HG02623 (cell line): ENCODE results near the gene B3GNT9.
A peak's percentile ranks its signal among the peaks of the same experiment; 100 is the strongest.

Experiments used
- ATAC-seq: cut with Tn5 transposase; IDR thresholded peaks from one replicate; pipeline ENCODE4 v1.9.1; 2021; ENCODE audit warnings: moderate library complexity; ENCODE audit not compliant: unreplicated experiment

Gene B3GNT9, protein sequence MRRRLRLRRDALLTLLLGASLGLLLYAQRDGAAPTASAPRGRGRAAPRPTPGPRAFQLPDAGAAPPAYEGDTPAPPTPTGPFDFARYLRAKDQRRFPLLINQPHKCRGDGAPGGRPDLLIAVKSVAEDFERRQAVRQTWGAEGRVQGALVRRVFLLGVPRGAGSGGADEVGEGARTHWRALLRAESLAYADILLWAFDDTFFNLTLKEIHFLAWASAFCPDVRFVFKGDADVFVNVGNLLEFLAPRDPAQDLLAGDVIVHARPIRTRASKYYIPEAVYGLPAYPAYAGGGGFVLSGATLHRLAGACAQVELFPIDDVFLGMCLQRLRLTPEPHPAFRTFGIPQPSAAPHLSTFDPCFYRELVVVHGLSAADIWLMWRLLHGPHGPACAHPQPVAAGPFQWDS

DNA sequence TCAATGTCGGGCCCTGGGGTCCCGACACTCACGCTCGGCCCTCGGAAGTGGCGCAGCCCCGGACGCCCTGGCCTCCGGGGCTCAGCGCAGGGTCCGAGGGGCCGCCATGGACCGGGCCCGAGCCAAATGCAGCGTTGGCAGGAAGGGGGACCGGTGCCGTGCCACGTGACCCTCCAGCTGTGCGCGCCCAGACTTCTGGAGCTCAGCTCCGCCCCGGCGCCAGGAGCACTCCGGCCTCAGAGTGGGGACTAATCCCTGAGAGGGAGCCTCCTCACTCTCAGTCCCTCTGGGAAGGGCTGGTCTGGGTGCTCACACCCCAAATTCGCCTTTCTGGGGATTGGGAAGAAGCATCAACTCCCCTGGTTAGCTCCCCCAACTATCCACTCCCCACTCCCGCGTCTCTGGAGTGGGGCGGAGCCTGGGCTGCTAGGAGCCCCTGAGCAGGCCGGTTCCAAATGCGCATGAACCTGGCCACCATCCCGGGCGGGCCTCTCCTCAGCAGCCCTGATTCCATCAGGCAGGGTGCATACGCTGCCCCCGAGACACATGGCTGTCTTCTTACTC is at the start of gene B3GNT9:
Gene B3GNT9, minus strand, starts transcription at position 166 of the 564 bp plus-strand sequence. CDS start 513 bp downstream, outside the sequence.
- peak; percentile 53 for ATAC-seq

- ATAC-seq, result no peak
Measured at GRCh38 chr16:67200491-67200890, 49.7 kb upstream of the B3GNT9 start.

GRCh38 chr16:67199808-67200198 is 49.0 kb upstream of the B3GNT9 start:
- ATAC-seq, result no peak

GRCh38 chr16:67199011-67199807 is 48.4 kb upstream of the B3GNT9 start, which contains the start of gene ELMO3:
TSS of gene ELMO3 (plus strand) at chr16:67199131. CDS start at chr16:67199327, 196 bp downstream.
- no peak for ATAC-seq

DNA sequence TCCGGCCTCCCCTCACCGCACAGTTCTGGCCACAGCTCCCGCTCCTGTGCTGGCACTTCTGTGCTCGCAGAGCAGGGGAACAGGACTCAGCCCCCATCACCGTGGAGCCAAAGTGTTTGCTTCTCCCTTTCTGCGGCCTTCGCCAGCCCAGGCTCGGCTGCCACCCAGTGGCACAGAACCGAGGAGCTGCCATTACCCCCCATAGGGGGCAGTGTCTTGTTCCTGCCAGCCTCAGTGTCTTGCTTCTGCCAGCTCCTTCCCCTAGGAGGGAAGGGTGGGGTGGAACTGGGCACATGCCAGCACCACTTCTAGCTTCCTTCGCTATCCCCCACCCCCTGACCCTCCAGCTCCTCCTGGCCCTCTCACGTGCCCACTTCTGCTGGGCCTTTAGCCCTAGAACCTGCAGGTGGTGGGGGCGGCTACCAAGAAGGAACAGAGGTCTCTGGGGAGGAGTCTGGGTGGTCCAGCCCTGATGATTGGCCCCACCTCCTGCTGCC is 47.5 kb upstream of the B3GNT9 start:
- no peak for ATAC-seq

GRCh38 chr16:67197704-67198103 is 46.9 kb upstream of the B3GNT9 start:
- no peak for ATAC-seq

DNA sequence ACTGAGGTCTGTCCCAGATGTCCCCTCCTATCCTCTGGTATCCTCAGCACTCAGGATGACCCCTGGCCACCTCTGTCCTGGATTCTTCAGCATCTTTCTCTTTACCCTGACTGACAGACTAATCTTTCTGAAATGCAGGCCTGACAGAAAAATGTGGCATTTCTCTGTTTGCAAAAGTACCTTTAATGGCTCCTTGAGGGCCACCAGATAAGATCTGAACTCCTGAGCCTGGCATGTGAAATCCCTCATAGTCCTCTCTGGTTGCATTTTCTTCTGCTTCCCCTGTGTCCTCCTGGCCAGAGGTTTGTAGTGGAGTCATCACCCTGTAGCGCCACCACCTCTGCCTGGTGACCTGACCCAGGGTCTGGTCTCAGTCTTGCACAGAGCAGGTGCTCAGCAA is 46.1 kb upstream of the B3GNT9 start:
- no peak for ATAC-seq

DNA sequence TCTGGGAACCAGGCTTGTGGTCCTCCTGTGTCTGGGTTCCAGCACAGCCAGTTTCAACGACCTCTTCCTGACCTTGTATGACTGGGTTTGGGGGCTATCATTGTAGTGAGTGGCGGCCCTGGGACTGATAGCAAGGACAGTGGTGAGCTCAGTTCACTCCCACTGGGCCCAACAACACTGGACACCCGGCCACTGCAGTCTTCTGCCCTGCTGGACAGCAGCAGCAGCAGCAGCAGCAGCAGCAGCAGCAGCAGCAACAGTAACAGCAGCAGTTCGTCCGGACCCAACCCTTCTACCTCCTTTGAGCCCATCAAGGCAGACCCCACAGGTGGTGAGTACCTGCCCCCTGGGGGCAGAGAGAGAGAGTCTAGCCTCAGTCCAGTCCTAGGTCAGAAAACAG is 44.9 kb upstream of the B3GNT9 start:
- no peak for ATAC-seq

- ATAC-seq, result no peak
Measured at GRCh38 chr16:67194260-67194659, 43.5 kb upstream of the B3GNT9 start.

DNA sequence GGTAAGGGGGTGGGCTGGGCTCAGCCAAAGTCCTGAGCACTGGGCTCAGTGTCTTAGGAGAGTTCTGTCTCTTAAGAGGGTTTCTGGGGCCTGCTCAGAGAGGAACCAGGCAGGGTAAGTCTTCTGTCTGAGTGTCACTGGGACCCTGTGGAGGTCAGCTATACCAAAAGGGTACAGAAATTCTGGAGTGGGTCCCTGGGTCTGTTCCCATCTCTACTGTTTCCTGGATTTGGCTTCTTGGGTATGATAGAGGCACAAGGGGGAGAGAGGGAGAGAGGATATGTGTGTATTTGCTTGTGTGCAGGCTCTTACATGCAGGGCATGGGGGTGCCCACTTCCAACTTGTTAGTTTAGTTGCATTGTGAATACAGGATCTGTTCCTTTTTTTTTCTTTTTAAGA is 42.7 kb upstream of the B3GNT9 start:
- ATAC-seq, result no peak

DNA sequence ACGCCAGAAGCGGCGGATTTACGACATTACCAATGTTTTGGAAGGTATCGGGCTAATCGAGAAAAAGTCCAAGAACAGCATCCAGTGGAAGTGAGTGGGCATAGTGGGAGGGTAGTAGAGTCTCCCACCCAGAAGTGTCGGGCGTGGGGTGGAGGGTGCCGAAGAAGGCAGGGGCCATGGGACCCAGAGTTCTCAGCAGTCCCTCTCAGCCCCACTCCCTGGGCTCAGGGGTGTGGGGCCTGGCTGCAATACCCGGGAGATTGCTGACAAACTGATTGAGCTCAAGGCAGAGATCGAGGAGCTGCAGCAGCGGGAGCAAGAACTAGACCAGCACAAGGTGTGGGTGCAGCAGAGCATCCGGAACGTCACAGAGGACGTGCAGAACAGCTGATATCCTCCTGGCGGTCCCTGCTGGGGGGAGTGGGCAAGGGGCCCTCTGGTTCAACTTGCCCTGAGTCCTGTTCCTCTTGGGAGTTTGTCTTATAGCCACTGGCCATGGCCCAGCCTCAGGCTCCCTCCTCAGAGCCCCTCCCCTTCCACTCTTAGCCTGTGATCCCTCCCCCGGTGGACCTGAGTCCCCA is 42.1 kb upstream of the B3GNT9 start:
- no peak for ATAC-seq

GRCh38 chr16:67191995-67192681 is 41.3 kb upstream of the B3GNT9 start, which contains the start of gene E2F4:
TSS of gene E2F4 (plus strand) at chr16:67192155. CDS start at chr16:67192228, 73 bp downstream.
- peak; percentile 80 for ATAC-seq

DNA sequence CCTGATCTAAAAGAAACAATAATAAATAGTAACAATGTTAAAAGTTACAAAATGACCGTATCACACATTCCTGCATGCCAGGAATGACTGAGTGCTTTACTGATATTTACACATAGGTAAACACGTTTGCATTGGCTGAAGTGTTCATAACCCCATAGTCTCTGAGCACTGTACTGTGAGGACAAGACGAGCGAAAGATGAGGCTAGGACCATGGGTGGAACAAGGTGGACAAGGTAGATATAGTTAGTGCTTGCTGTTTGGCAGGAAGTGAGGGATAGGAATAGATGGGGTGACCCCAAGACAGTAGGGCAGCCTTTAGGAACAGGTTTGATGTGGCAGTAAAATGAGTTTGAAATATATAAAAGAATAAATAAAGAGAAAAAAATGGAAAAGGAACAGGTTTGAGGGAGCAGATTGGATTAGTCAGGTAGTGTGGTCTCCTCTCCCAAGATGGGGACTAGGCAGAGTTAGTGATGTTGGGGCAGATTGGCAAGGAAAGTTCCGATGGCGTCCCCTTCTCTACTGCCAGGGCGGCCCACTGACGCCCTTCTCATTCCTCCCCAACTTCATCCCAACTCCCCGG is 40.7 kb upstream of the B3GNT9 start:
- ATAC-seq, result no peak

GRCh38 chr16:67190448-67191399 is 39.9 kb upstream of the B3GNT9 start:
- no peak for ATAC-seq

DNA sequence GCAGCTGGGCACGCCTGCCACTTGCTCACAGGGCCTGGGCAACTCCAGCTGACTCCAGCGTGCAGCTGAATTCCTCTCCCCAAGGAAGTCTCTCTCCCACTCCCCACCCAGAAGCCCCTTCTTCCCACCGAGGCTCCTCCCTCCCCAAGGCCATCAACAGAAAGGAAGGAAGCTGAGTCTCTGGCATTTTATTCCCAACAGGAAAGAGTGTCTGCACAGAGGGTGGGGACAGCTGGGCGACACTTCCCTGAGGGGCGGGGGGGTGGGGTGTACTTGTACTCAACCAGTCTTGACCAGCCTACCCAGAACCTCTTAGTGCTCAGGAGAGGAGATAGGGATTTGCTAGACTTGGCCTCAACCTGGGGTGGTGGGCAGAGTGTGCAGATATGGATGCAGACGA is 39.2 kb upstream of the B3GNT9 start, which contains the start of gene EXOC3L1:
Gene EXOC3L1, minus strand, starts transcription at position 96 of the 400 bp plus-strand sequence. CDS start 460 bp downstream, outside the sequence.
- no peak for ATAC-seq

- ATAC-seq, result no peak
Measured at GRCh38 chr16:67188798-67189197, 38.0 kb upstream of the B3GNT9 start.

- ATAC-seq, result no peak
Measured at GRCh38 chr16:67188323-67188722, 37.5 kb upstream of the B3GNT9 start.

GRCh38 chr16:67187175-67187890 is 36.5 kb upstream of the B3GNT9 start:
- ATAC-seq, result no peak
